Measurements from ENCODE around the gene LIPN.
A peak's percentile ranks its signal among the peaks of the same experiment; 100 is the strongest.

The LIPN gene

DNA sequence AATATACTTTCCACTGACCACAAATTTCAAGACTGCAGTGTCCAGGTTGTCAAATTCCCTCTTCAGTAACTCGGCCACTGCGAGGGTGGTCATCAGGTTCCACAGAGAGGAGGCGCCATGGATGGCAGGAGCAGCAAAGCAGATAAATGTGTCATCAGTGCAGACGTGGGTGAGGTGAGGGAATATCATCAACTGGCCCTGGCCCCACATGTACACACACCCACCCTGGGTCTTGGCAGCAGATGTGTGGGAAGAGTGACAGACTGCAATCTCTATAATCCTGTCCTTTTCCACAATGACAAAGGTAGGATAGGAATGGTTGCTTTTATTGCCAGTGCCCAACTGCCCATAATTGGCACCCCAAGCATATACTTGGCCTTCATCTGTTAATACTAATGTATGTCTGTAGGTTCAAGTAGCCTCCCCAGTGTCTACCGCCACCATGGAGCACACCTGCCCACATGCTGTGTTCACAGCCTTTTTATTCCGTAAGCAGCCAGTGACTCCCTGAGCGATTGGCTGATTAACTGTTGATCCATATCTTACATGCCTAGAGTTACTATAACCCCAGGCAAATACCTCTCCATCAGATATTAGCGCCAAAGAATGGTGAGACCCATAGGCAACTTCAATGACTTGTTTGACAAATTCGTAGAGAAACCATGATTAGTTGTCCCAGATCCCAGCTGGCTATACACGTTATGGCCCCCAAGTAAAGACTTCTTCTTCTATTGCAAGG is 26.4 kb downstream of the LIPN start:
- no peak overlapping the region for H3K4me2 ChIP-seq (ENCODE audit: low read length)
- H3K9me3 ChIP-seq (replicated peaks; ENCODE audit: low read length) = no peaks in the 10 kb centered on the region
- H3K4me3 ChIP-seq (ENCODE audit: low read length) = no peak overlapping the region
- H3K27me3 ChIP-seq (ENCODE audit: control insufficient read depth, insufficient read depth, low read length) = no peaks in the 10 kb centered on the region
- H3K36me3 ChIP-seq (ENCODE audit: insufficient read depth, low read length) = no peaks in the 10 kb centered on the region
- H3K4me1 ChIP-seq (ENCODE audit: control insufficient read depth, insufficient read depth, low read length) = no peaks in the 10 kb centered on the region
- H3K9ac ChIP-seq (ENCODE audit: low read depth, low read length) = no peak overlapping the region

GRCh38 chr10:88787463-88787862 is 27.6 kb downstream of the LIPN start:
- Histone ChIP-seq H3K9me3 (replicated peaks; ENCODE audit: low read length) (no peaks in the 10 kb centered on the region), H3K4me2 (ENCODE audit: low read length) (no peak overlapping the region), H3K4me3 (ENCODE audit: low read length) (no peak overlapping the region), H3K36me3 (ENCODE audit: insufficient read depth, low read length) (no peaks in the 10 kb centered on the region), H3K27me3 (ENCODE audit: control insufficient read depth, insufficient read depth, low read length) (no peaks in the 10 kb centered on the region), H3K9ac (ENCODE audit: low read depth, low read length) (no peak overlapping the region), H3K4me1 (ENCODE audit: control insufficient read depth, insufficient read depth, low read length) (peaks cover 3% of the 10 kb centered on the region)

- H3K27me3 ChIP-seq (ENCODE audit: control insufficient read depth, insufficient read depth, low read length) = no peaks in the 10 kb centered on the region
- H3K4me2 ChIP-seq (ENCODE audit: low read length) = no peak overlapping the region
- H3K4me3 ChIP-seq (ENCODE audit: low read length) = no peak overlapping the region
- H3K9me3 ChIP-seq (replicated peaks; ENCODE audit: low read length) = no peaks in the 10 kb centered on the region
- H3K36me3 ChIP-seq (ENCODE audit: insufficient read depth, low read length) = no peaks in the 10 kb centered on the region
- peaks cover 16% of the 10 kb centered on the region for H3K4me1 ChIP-seq (ENCODE audit: control insufficient read depth, insufficient read depth, low read length)
- H3K9ac ChIP-seq (ENCODE audit: low read depth, low read length) = no peak overlapping the region
Measured at GRCh38 chr10:88788924-88789323, 29.1 kb downstream of the LIPN start.

GRCh38 chr10:88791924-88792323 is 32.1 kb downstream of the LIPN start:
- H3K4me3 ChIP-seq (ENCODE audit: low read length) = no peak overlapping the region
- H3K9ac ChIP-seq (ENCODE audit: low read depth, low read length) = no peak overlapping the region
- peaks cover 26% of the 10 kb centered on the region for H3K4me1 ChIP-seq (ENCODE audit: control insufficient read depth, insufficient read depth, low read length)
- H3K36me3 ChIP-seq (ENCODE audit: insufficient read depth, low read length) = no peaks in the 10 kb centered on the region
- no peaks in the 10 kb centered on the region for H3K27me3 ChIP-seq (ENCODE audit: control insufficient read depth, insufficient read depth, low read length)
- no peaks in the 10 kb centered on the region for H3K9me3 ChIP-seq (replicated peaks; ENCODE audit: low read length)
- no peak overlapping the region for H3K4me2 ChIP-seq (ENCODE audit: low read length)

GRCh38 chr10:88792661-88793060 is 32.8 kb downstream of the LIPN start:
- Histone ChIP-seq H3K4me2 (ENCODE audit: low read length) (peak overlapping the region; percentile 11), H3K9ac (ENCODE audit: low read depth, low read length) (no peak overlapping the region), H3K36me3 (ENCODE audit: insufficient read depth, low read length) (no peaks in the 10 kb centered on the region), H3K27me3 (ENCODE audit: control insufficient read depth, insufficient read depth, low read length) (peaks cover 4% of the 10 kb centered on the region), H3K4me3 (ENCODE audit: low read length) (no peak overlapping the region), H3K9me3 (replicated peaks; ENCODE audit: low read length) (no peaks in the 10 kb centered on the region), H3K4me1 (ENCODE audit: control insufficient read depth, insufficient read depth, low read length) (peaks cover 26% of the 10 kb centered on the region)

DNA sequence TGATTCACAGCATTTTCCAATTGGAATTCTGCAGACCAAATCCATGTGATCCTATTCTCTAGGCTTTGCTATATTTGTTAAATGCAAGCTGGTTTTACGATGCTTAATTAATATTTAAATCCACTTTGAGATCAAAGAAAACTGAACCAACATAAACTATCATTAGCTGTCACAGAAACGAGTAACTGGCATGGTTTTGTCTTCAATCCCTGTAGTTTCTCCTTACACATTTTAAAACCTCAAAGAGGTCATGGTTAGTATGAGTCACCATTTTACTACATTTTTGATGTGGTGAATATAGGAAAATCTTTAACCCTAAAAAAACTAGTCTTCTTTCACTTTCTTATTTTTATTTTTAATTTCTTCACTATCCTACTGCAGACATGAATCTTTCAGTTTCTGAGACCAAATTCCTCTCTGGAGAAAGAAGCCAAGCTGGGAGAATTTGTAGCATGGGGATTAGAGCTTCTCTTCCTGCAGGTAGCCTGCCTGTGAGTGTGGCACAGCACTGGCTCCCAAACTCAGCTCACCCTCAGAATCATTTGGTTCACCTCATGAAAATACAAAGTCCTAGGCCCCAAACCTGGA is 34.0 kb downstream of the LIPN start:
- H3K9ac ChIP-seq (ENCODE audit: low read depth, low read length) = no peak overlapping the region
- no peaks in the 10 kb centered on the region for H3K9me3 ChIP-seq (replicated peaks; ENCODE audit: low read length)
- H3K27me3 ChIP-seq (ENCODE audit: control insufficient read depth, insufficient read depth, low read length) = peaks cover 4% of the 10 kb centered on the region
- H3K4me3 ChIP-seq (ENCODE audit: low read length) = no peak overlapping the region
- H3K4me1 ChIP-seq (ENCODE audit: control insufficient read depth, insufficient read depth, low read length) = peaks cover 26% of the 10 kb centered on the region
- peak overlapping the region; percentile 3 for H3K4me2 ChIP-seq (ENCODE audit: low read length)
- H3K36me3 ChIP-seq (ENCODE audit: insufficient read depth, low read length) = no peaks in the 10 kb centered on the region

DNA sequence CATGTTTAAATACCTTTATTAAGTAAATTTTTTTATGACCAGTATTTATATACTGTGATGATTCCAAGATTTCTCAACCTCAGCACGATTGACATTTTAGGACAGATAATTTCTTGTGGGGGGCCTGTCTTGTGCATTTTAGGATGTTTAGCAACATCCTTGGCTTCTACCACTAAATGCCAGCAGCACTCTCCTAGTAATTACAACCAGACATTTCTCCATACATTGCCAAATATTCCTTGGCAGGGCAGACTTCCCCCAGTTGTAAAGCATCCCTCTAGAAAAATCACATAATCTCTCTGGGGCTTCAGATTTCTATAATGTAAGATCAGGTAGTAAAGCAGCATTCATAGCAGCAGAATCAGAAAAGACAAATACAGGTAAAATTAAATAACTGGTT is 34.9 kb downstream of the LIPN start:
- peaks cover 4% of the 10 kb centered on the region for H3K27me3 ChIP-seq (ENCODE audit: control insufficient read depth, insufficient read depth, low read length)
- no peak overlapping the region for H3K4me2 ChIP-seq (ENCODE audit: low read length)
- H3K9ac ChIP-seq (ENCODE audit: low read depth, low read length) = no peak overlapping the region
- H3K36me3 ChIP-seq (ENCODE audit: insufficient read depth, low read length) = no peaks in the 10 kb centered on the region
- peaks cover 26% of the 10 kb centered on the region for H3K4me1 ChIP-seq (ENCODE audit: control insufficient read depth, insufficient read depth, low read length)
- no peak overlapping the region for H3K4me3 ChIP-seq (ENCODE audit: low read length)
- H3K9me3 ChIP-seq (replicated peaks; ENCODE audit: low read length) = no peaks in the 10 kb centered on the region

DNA sequence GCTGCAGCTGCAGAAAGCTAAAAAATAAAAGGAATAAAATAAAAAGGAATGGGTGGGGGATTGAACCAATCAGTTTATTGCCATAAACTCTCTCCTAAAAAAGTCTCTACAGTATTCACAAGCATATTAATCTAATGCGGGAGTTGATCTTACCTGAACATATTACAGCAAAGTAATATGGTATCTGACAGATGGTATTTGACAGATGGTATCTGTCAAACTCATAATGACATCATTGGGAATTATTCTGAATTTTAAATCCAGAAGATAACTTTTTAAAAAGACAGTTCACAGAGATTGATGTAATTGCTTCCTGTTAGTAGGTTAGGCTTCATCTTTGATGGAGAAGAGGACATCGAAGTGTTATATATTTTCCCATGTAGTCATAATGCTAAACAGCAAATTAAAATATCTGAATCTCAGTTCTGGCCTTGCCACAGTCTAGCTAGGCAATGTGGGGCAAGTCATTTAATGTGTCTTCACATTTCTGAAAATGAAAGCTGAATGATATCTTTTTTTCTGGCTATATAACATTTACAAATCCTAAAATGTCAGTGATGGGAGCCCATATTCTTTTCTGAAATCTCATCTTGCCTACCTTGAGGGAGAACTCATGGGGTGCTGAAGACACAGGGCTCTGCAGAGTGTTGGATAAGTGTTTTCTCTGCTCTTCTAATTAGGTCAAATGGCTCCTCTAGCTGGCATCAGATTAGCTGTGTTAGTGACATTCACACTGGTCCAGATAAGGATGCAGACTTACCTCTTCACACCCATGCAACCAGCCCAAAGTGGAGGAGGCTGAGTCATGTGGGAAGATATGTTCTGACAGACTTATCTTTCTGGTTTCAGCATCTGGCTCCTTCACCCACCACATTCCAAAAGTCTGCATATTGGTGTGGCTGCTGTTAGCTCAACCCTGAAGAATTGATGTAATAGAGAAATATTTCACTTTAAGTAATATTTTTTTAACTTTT is 40.6 kb downstream of the LIPN start:
- no peak overlapping the region for H3K4me3 ChIP-seq (ENCODE audit: low read length)
- no peak overlapping the region for H3K9ac ChIP-seq (ENCODE audit: low read depth, low read length)

DNA sequence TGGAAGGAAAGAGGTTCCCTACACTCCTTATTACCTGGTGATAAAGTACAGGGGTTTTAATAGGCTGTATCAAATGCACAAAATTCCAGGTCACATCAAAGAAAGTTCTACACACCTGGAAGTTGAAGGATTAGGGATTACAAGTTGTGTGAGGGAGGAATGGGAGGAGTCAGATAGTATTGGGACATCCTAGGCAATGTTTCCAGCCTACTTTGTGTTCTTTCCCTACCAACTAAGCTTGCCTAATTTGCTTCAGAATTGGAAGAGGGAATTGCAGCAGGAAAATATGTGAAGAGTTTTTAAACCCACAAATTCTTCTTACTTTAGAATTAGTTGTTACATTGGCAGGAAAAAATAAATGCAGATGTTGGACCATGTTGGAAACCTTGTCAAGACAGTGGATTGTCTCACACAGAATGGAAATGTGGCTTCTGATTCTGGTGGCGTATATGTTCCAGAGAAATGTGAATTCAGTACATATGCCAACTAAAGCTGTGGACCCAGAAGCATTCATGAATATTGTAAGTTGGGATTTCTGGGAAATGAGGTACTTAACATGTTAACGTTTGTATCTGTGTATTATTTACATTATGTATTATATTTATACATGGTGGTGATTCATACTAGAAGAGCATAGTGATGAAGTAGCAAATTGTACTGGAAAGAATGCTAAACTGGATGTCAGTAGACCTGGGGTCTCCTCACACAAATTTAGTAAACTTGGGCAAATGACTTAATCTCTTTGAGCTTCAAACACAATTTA is 42.9 kb downstream of the LIPN start, which contains the start of gene LIPM:
TSS of gene LIPM (plus strand) at position 208 of the 763 bp plus-strand sequence. CDS start at position 375, 167 bp downstream.
- H3K9me3 ChIP-seq (replicated peaks; ENCODE audit: low read length) = no peaks in the 10 kb centered on the region
- peaks cover 27% of the 10 kb centered on the region for H3K4me1 ChIP-seq (ENCODE audit: control insufficient read depth, insufficient read depth, low read length)
- H3K27me3 ChIP-seq (ENCODE audit: control insufficient read depth, insufficient read depth, low read length) = no peaks in the 10 kb centered on the region
- no peak within 1 kb of the TSS for H3K4me2 ChIP-seq (ENCODE audit: low read length)
- no peak within 1 kb of the TSS for H3K4me3 ChIP-seq (ENCODE audit: low read length)
- no peaks in the 10 kb centered on the region for H3K36me3 ChIP-seq (ENCODE audit: insufficient read depth, low read length)
- H3K9ac ChIP-seq (ENCODE audit: low read depth, low read length) = no peak within 1 kb of the TSS

More for the DNA sequence above, 40.6 kb downstream of the LIPN start:
- Histone ChIP-seq H3K4me1 (ENCODE audit: control insufficient read depth, insufficient read depth, low read length) (peaks cover 19% of the 10 kb centered on the region), H3K9me3 (replicated peaks; ENCODE audit: low read length) (no peaks in the 10 kb centered on the region), H3K36me3 (ENCODE audit: insufficient read depth, low read length) (no peaks in the 10 kb centered on the region), H3K4me2 (ENCODE audit: low read length) (no peak overlapping the region), H3K27me3 (ENCODE audit: control insufficient read depth, insufficient read depth, low read length) (peaks cover 4% of the 10 kb centered on the region)

DNA sequence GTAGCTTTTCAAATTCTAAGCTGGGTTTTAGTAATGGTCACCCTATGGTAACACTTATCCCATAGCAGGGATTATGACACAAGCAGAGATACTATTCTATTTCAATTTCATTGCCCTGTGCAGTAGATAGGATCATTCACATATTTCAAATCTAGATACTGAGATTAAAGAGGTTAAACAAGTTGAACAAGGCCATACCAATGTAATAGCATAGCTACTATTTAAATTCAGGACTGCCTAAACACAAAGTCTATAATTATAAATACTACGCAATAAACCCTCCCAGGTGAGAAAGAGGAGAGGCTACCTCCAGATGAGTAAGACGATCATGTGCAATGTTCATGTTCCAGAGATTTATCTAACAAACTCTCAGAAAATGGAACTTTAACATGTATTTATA is 43.8 kb downstream of the LIPN start:
- Histone ChIP-seq H3K9me3 (replicated peaks; ENCODE audit: low read length) (no peaks in the 10 kb centered on the region), H3K36me3 (ENCODE audit: insufficient read depth, low read length) (no peaks in the 10 kb centered on the region), H3K4me1 (ENCODE audit: control insufficient read depth, insufficient read depth, low read length) (peaks cover 27% of the 10 kb centered on the region), H3K27me3 (ENCODE audit: control insufficient read depth, insufficient read depth, low read length) (no peaks in the 10 kb centered on the region), H3K4me3 (ENCODE audit: low read length) (no peak overlapping the region), H3K9ac (ENCODE audit: low read depth, low read length) (no peak overlapping the region), H3K4me2 (ENCODE audit: low read length) (no peak overlapping the region)
